ENCODE results near the gene CCM2. TPM values are rescaled to one million over a fixed set of nuclear protein-coding genes. Genes with fewer than 3 reads are reported as not detected.

The CCM2 gene
- total and polyA plus RNA-seq, 10 donors, result 67.8 to 108 (median 83.8) TPM

- H3K27me3 ChIP-seq (replicated peaks in 1 of 7), result no peaks in the 10 kb centered on the region
- intact Hi-C loops (cut with DNase I; ENCODE audit: low total_unique reads), result no loop called here
- H3K27ac ChIP-seq, result peak overlapping the region in 3 of 8 donors; percentile 42 to 70 (median 67)
- TF ChIP-seq CTCF (IDR thresholded peaks at IDR 0.05 in 8 of 11, conservative IDR thresholded peaks at IDR 0.05 in 3 of 11), result no peak
- TF ChIP-seq POLR2AphosphoS5 (IDR thresholded peaks at IDR 0.05), result peak in 1 of 3 donors; percentile 49
- peaks cover 11 to 87% (median 42%) of the 10 kb centered on the region in 6 donors for H3K4me1 ChIP-seq
- WGBS, 5 donors, result 88 to 96% (median 93%) methylated on average over 16 of the region's 16 CpGs
- H3K4me3 ChIP-seq, result no peak overlapping the region
- no peaks in the 10 kb centered on the region for H3K9me3 ChIP-seq
- DNase-seq, result peak; percentile 67
- H3K36me3 ChIP-seq, result peaks cover 2 to 97% (median 55%) of the 10 kb centered on the region in 6 donors
Observed at GRCh38 chr7:45064047-45064725, 64.2 kb downstream of the CCM2 start.

- TF ChIP-seq POLR2AphosphoS5 (IDR thresholded peaks at IDR 0.05), result no peak
- TF ChIP-seq CTCF (IDR thresholded peaks at IDR 0.05 in 8 of 11, conservative IDR thresholded peaks at IDR 0.05 in 3 of 11), result no peak
- no peak for TF ChIP-seq POLR2A (IDR thresholded peaks at IDR 0.05)
- peak; percentile 44 for DNase-seq
- Histone ChIP-seq H3K9me3 (no peaks in the 10 kb centered on the region), H3K36me3 (peaks cover 4 to 100% (median 66%) of the 10 kb centered on the region in 6 donors), H3K4me3 (no peak overlapping the region), H3K27me3 (replicated peaks in 1 of 7) (no peaks in the 10 kb centered on the region), H3K4me1 (peaks cover 11 to 75% (median 38%) of the 10 kb centered on the region in 6 donors), H3K27ac (no peak overlapping the region)
- WGBS, 5 donors, result 82 to 96% (median 93%) methylated on average over 9 to 12 of the region's 12 CpGs
- intact Hi-C loops (cut with DNase I; ENCODE audit: low total_unique reads), result no loop called here
Observed at GRCh38 chr7:45065031-45065995, 65.3 kb downstream of the CCM2 start.

GRCh38 chr7:45066409-45066808, 66.4 kb downstream of the CCM2 start:
- no peaks in the 10 kb centered on the region for H3K27me3 ChIP-seq (replicated peaks in 1 of 7)
- peaks cover 4 to 100% (median 76%) of the 10 kb centered on the region in 6 donors for H3K36me3 ChIP-seq
- no peak overlapping the region for H3K27ac ChIP-seq
- 73 to 82% (median 77%) methylated on average over 7 of the region's 7 CpGs for WGBS, 5 donors
- no peak overlapping the region for H3K4me3 ChIP-seq
- no peaks in the 10 kb centered on the region for H3K9me3 ChIP-seq
- TF ChIP-seq POLR2A (IDR thresholded peaks at IDR 0.05) (no peak), CTCF (IDR thresholded peaks at IDR 0.05 in 8 of 11, conservative IDR thresholded peaks at IDR 0.05 in 3 of 11) (no peak), POLR2AphosphoS5 (IDR thresholded peaks at IDR 0.05) (no peak)
- intact Hi-C loops (cut with DNase I; ENCODE audit: low total_unique reads), result no loop called here
- peak; percentile 37 for DNase-seq
- peaks cover 11 to 71% (median 28%) of the 10 kb centered on the region in 6 donors for H3K4me1 ChIP-seq

GRCh38 chr7:45067582-45067981, 67.6 kb downstream of the CCM2 start:
- H3K4me1 ChIP-seq, result peaks cover under 1 to 71% (median 19%) of the 10 kb centered on the region in 6 donors
- H3K4me3 ChIP-seq, result no peak overlapping the region
- peaks cover 6 to 100% (median 87%) of the 10 kb centered on the region in 6 donors for H3K36me3 ChIP-seq
- no peaks in the 10 kb centered on the region for H3K27me3 ChIP-seq (replicated peaks in 1 of 7)
- no peak overlapping the region for H3K27ac ChIP-seq
- H3K9me3 ChIP-seq, result no peaks in the 10 kb centered on the region
- peak; percentile 49 for DNase-seq
- WGBS, 5 donors, result 81 to 99% (median 91%) methylated on average over 3 of the region's 3 CpGs
- intact Hi-C loops (cut with DNase I; ENCODE audit: low total_unique reads), result no loop called here
- no peak for TF ChIP-seq POLR2A (IDR thresholded peaks at IDR 0.05)
- TF ChIP-seq POLR2AphosphoS5 (IDR thresholded peaks at IDR 0.05), result no peak
- TF ChIP-seq CTCF (IDR thresholded peaks at IDR 0.05 in 8 of 11, conservative IDR thresholded peaks at IDR 0.05 in 3 of 11), result no peak
